PC-3 (cell line): ENCODE measurements around the gene CCDC90B. TPM values are rescaled to one million over a fixed set of nuclear protein-coding genes. Genes with fewer than 3 reads are reported as not detected.
"Not testable (repeated sequence)": the region's sequence is repeated elsewhere in the genome, so short reads cannot be mapped to it uniquely, and the experiment has no call there.

Experiments used
- ATAC-seq: fragments of 200-7000 bp; cut with Tn5 transposase; 2 replicates; pipeline ENCODE4 v1.9.1; 2020; ENCODE audit warnings: mild to moderate bottlenecking, moderate library complexity
- BruUV-seq: library from RNA; stranded (reverse); fragments of 400-500 nt; replicated peaks from 2 replicates; lab custom pipeline; 2021; lab: Mats Ljungman, UMichigan
- CTCF ChIA-PET: fragments of 300-600 bp; sonication (Branson Sonifier 250); formaldehyde crosslinking; loops from one replicate; lab custom pipeline; 2022; ENCODE audit warnings: antibody characterized with exemption; lab: Charles Lee
- POLR2A ChIA-PET: fragments of 300-600 bp; sonication (Branson Sonifier 250); formaldehyde crosslinking; loops from one replicate; lab custom pipeline; 2022; ENCODE audit warnings: antibody characterized with exemption; ENCODE audit not compliant: unreplicated experiment; lab: Charles Lee
- DNase-seq: peaks from one replicate; pipeline ENCODE4 v3.0.0-alpha.2; 2015
- H2AFZ ChIP-seq: fragments of 300-600 bp; sonication (generic); 2 replicates; pipeline ENCODE4 v1.6.0; 2016; ENCODE audit warnings: antibody characterized with exemption, low read length
- H3F3A ChIP-seq: fragments of 300-600 bp; sonication (generic); one replicate; pipeline ENCODE4 v1.6.0; 2017; ENCODE audit warnings: antibody characterized with exemption, low read length, control low read depth, mild to moderate bottlenecking; ENCODE audit not compliant: unreplicated experiment
- H3K27ac ChIP-seq: fragments of 300-600 bp; sonication (generic); 2 replicates; pipeline ENCODE4 v1.5.1; 2016; ENCODE audit warnings: mild to moderate bottlenecking, low read length
- H3K27me3 ChIP-seq: fragments of 300-600 bp; sonication (generic); 2 replicates; pipeline ENCODE4 v1.6.1; 2016; ENCODE audit warnings: low read length, mixed read lengths
- H3K36me3 ChIP-seq: fragments of 300-600 bp; sonication (generic); 2 replicates; pipeline ENCODE4 v1.6.1; 2016; ENCODE audit warnings: low read depth, mixed run types, low read length, mixed read lengths
- H3K4me1 ChIP-seq: fragments of 300-600 bp; sonication (generic); 2 replicates; pipeline ENCODE4 v1.5.1; 2016; ENCODE audit warnings: low read length; ENCODE audit not compliant: insufficient read depth
- H3K4me2 ChIP-seq: fragments of 300-600 bp; sonication (generic); 2 replicates; pipeline ENCODE4 v1.6.0; 2016; ENCODE audit warnings: low read length
- H3K4me3 ChIP-seq: fragments of 300-600 bp; sonication (generic); 2 replicates; pipeline ENCODE4 v1.5.1; 2016; ENCODE audit warnings: mild to moderate bottlenecking, low read length, mixed read lengths
- H3K79me2 ChIP-seq: fragments of 300-600 bp; sonication (generic); 2 replicates; pipeline ENCODE4 v1.6.1; 2017; ENCODE audit warnings: low read length, mixed read lengths
- H3K9ac ChIP-seq: fragments of 300-600 bp; sonication (generic); 2 replicates; pipeline ENCODE4 v1.6.0; 2016; ENCODE audit warnings: mild to moderate bottlenecking, low read length
- H3K9me2 ChIP-seq: fragments of 300-600 bp; sonication (generic); replicated peaks from 2 replicates; pipeline ENCODE4 v1.6.1; 2016; ENCODE audit warnings: mixed run types, low read length, mixed read lengths
- H3K9me3 ChIP-seq: fragments of 300-600 bp; sonication (generic); 2 replicates; pipeline ENCODE4 v1.6.1; 2016; ENCODE audit warnings: low read length, mixed read lengths
- H4K20me1 ChIP-seq: fragments of 300-600 bp; sonication (generic); 2 replicates; pipeline ENCODE4 v1.6.1; 2016; ENCODE audit warnings: low read length, mixed read lengths
- CTCF ChIP-seq: fragments of 300-600 bp; sonication (generic); conservative IDR thresholded peaks from 2 replicates; pipeline ENCODE4 v1.5.1; 2017; ENCODE audit warnings: antibody characterized with exemption, low read depth, mild to moderate bottlenecking, low read length
- EZH2 ChIP-seq: fragments of 300-600 bp; sonication (generic); IDR thresholded peaks from one replicate; pipeline ENCODE4 v1.6.1; 2017; ENCODE audit warnings: antibody characterized with exemption, mild to moderate bottlenecking, low read length; ENCODE audit not compliant: unreplicated experiment
- EZH2phosphoT487 ChIP-seq: fragments of 300-600 bp; sonication (generic); IDR thresholded peaks from 2 replicates; pipeline ENCODE4 v1.6.1; 2018; ENCODE audit warnings: mild to moderate bottlenecking, antibody characterized with exemption, low read length, borderline replicate concordance
- intact Hi-C: fragments of 100-400 bp; cut with micrococcal nuclease; formaldehyde crosslinking; loops from 2 replicates; pipeline ENCODE4 v1.9.0; 2023
- total RNA-seq: library from RNA; depleted of rRNA; stranded (reverse); fragments of >200 nt; gene quantifications from 2 replicates; pipeline ENCODE4 v1.2.3, GENCODE V29; 2014

The CCDC90B gene
- total RNA-seq, 1 experiment from 2014 or later: 59.4 TPM

- Histone ChIP-seq H3K9me3 (no peaks in the 10 kb centered on the region), H3K9me2 (no peaks in the 10 kb centered on the region), H3K4me3 (no peak overlapping the region), H3K4me2 (no peak overlapping the region), H3F3A (no peaks in the 10 kb centered on the region), H3K79me2 (peaks cover 11% of the 10 kb centered on the region; the same call in 1 of the 2 replicates), H3K27ac (no peak overlapping the region), H3K27me3 (no peaks in the 10 kb centered on the region), H3K9ac (no peak overlapping the region), H3K4me1 (peaks cover 8% of the 10 kb centered on the region; the same call in 1 of the 2 replicates), H3K36me3 (peaks cover 28% of the 10 kb centered on the region), H4K20me1 (no peaks in the 10 kb centered on the region), H2AFZ (no peak overlapping the region)
- DNase-seq: no peak
- CTCF ChIA-PET: no interaction called here
- intact Hi-C loops: no loop called here
- no TSS peak for BruUV-seq
- ATAC-seq: peak; percentile 29; the same call in 1 of the 2 replicates
- POLR2A ChIA-PET: no interaction called here
- no peak for TF ChIP-seq EZH2phosphoT487
- TF ChIP-seq CTCF: no peak
- TF ChIP-seq EZH2: no peak
Observed at GRCh38 chr11:83275888-83276641, 10.1 kb downstream of the CCDC90B start.

- Histone ChIP-seq H3K36me3 (peaks cover 18% of the 10 kb centered on the region), H3K4me1 (peaks cover 8% of the 10 kb centered on the region; the same call in 1 of the 2 replicates), H2AFZ (no peak overlapping the region), H3K4me2 (no peak overlapping the region), H3K79me2 (no peaks in the 10 kb centered on the region), H3K27ac (peak overlapping the region; percentile 17; the same call in 1 of the 2 replicates), H3K4me3 (no peak overlapping the region), H3K9me3 (no peaks in the 10 kb centered on the region), H4K20me1 (no peaks in the 10 kb centered on the region), H3F3A (no peaks in the 10 kb centered on the region), H3K9ac (no peak overlapping the region), H3K9me2 (no peaks in the 10 kb centered on the region), H3K27me3 (no peaks in the 10 kb centered on the region)
- BruUV-seq: no TSS peak
- intact Hi-C loops: no loop called here
- ChIA-PET CTCF (interaction anchor here (0.8 kb wide), 1 partner anchor 186 kb away, joined by 3 read pairs; no protein-coding TSS in a partner anchor), POLR2A (no interaction called here)
- ATAC-seq (peak; percentile 83), DNase-seq (peak; percentile 80)
- TF ChIP-seq CTCF (no peak), EZH2 (no peak), EZH2phosphoT487 (no peak)
Observed at GRCh38 chr11:83272627-83273026, 13.5 kb downstream of the CCDC90B start.

DNA sequence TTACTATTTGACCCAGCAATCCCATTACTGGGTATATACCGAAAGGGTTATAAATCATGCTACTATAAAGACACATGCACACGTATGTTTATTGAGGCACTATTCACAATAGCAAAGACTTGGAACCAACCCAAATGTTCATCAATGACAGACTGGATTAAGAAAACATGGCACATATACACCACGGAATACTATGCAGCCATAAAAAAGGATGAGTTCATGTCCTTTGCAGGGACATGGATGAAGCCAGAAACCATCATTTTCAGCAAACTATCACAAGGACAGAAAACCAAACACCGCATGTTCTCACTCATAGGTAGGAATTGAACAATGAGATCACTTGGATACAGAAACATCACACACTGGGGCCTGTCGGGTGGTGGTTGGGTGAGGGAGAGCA is 14.4 kb downstream of the CCDC90B start:
- DNase-seq, H3F3A ChIP-seq, H3K9me2 ChIP-seq, H4K20me1 ChIP-seq, CTCF ChIA-PET, H3K9me3 ChIP-seq, ATAC-seq, intact Hi-C loops, H3K27me3 ChIP-seq, H3K79me2 ChIP-seq, H3K4me2 ChIP-seq, H3K4me3 ChIP-seq, H2AFZ ChIP-seq, H3K4me1 ChIP-seq, H3K9ac ChIP-seq, BruUV-seq, POLR2A ChIA-PET, H3K27ac ChIP-seq: not testable (repeated sequence)
- peaks cover 18% of the 10 kb centered on the region for H3K36me3 ChIP-seq

- H3K4me3 ChIP-seq, POLR2A ChIA-PET, H3K4me2 ChIP-seq, H2AFZ ChIP-seq, H3K9me3 ChIP-seq, intact Hi-C loops, H3K9me2 ChIP-seq, BruUV-seq, H3F3A ChIP-seq, H4K20me1 ChIP-seq, ATAC-seq, H3K27me3 ChIP-seq, DNase-seq, H3K79me2 ChIP-seq, H3K9ac ChIP-seq, CTCF ChIA-PET, H3K4me1 ChIP-seq, H3K27ac ChIP-seq: not testable (repeated sequence)
- peaks cover 24% of the 10 kb centered on the region for H3K36me3 ChIP-seq
Observed at GRCh38 chr11:83269080-83269479, 17.1 kb downstream of the CCDC90B start.
